Osteocyte (in vitro differentiated cells): ENCODE measurements around the gene SYNDIG1. TPM values are rescaled to one million over a fixed set of nuclear protein-coding genes. Genes with fewer than 3 reads are reported as not detected.

ENCODE experiments used
- DNase-seq: peaks from one replicate; pipeline ENCODE4 v3.0.0; 2021; ENCODE audit warnings: mixed read lengths; ENCODE audit not compliant: unreplicated experiment; ENCODE audit errors: extremely low spot score
- H3K27ac Mint-ChIP-seq: one replicate; pipeline ENCODE4 v1.8.0; 2021; ENCODE audit warnings: mild to moderate bottlenecking, mixed read lengths; ENCODE audit not compliant: unreplicated experiment
- H3K27me3 Mint-ChIP-seq: one replicate; pipeline ENCODE4 v1.8.0; 2021; ENCODE audit warnings: mixed read lengths; ENCODE audit not compliant: unreplicated experiment
- H3K36me3 Mint-ChIP-seq: one replicate; pipeline ENCODE4 v1.8.0; 2021; ENCODE audit warnings: mixed read lengths; ENCODE audit not compliant: unreplicated experiment
- H3K4me1 Mint-ChIP-seq: one replicate; pipeline ENCODE4 v1.8.0; 2021; ENCODE audit warnings: mixed read lengths; ENCODE audit not compliant: unreplicated experiment
- H3K4me3 Mint-ChIP-seq: one replicate; pipeline ENCODE4 v1.8.0; 2021; ENCODE audit warnings: mild to moderate bottlenecking, moderate library complexity, mixed read lengths; ENCODE audit not compliant: unreplicated experiment
- H3K9me3 Mint-ChIP-seq: one replicate; pipeline ENCODE4 v1.8.0; 2021; ENCODE audit warnings: mixed read lengths; ENCODE audit not compliant: unreplicated experiment
- total RNA-seq: library from RNA; stranded (reverse); gene quantifications from 2 replicates; pipeline ENCODE4 v1.2.1, GENCODE V29; 2021
- TF ChIP-seq, protein P1 (sequence below): fragments of 200-600 bp; sonication (generic); IDR thresholded peaks from 2 replicates; pipeline ENCODE4 v1.5.0; 2021; ENCODE audit warnings: antibody characterized with exemption, mild to moderate bottlenecking, moderate library complexity

The SYNDIG1 gene
- total RNA-seq, 1 donor from 2014 or later, result 0.40 TPM

DNA sequence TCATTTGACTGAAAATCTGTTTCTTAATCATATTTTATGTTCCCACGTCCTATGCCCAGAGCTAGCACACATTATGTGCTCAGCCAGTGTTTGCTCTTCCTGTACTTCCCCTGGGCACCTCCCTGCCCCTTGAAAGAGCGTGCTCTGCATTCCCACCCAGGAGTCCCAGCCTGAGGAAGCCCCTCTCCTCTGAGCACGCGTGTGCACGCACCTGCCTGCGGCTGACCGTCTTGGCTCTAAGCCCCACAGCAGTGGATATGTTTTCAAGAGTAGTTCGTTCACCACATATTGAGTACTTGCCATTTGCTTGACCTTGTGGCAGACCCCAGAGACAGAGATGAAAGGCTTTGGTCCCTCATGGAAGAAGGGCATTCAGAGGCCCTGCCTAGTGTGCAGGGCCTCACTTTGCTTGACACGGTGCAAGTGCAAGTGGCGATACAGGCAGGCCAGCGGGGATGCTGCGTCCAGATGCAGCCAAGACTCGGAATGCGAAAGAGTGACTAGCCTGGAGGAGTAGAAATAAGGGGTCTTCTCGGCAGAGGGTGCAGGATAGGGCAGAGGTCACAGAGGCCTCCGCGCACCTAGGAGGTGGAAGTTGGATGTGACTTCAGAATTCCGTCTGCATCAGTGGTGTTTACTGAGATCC, 14.1 kb downstream of the SYNDIG1 start:
- TF ChIP-seq, protein P1, sequence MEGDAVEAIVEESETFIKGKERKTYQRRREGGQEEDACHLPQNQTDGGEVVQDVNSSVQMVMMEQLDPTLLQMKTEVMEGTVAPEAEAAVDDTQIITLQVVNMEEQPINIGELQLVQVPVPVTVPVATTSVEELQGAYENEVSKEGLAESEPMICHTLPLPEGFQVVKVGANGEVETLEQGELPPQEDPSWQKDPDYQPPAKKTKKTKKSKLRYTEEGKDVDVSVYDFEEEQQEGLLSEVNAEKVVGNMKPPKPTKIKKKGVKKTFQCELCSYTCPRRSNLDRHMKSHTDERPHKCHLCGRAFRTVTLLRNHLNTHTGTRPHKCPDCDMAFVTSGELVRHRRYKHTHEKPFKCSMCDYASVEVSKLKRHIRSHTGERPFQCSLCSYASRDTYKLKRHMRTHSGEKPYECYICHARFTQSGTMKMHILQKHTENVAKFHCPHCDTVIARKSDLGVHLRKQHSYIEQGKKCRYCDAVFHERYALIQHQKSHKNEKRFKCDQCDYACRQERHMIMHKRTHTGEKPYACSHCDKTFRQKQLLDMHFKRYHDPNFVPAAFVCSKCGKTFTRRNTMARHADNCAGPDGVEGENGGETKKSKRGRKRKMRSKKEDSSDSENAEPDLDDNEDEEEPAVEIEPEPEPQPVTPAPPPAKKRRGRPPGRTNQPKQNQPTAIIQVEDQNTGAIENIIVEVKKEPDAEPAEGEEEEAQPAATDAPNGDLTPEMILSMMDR, result no peak
- Mint-ChIP-seq H3K4me1 (no peaks in the 10 kb centered on the region), H3K4me3 (no peak overlapping the region), H3K27me3 (peaks cover 6% of the 10 kb centered on the region), H3K9me3 (no peaks in the 10 kb centered on the region), H3K36me3 (no peaks in the 10 kb centered on the region), H3K27ac (no peak overlapping the region)
- no peak for DNase-seq

DNA sequence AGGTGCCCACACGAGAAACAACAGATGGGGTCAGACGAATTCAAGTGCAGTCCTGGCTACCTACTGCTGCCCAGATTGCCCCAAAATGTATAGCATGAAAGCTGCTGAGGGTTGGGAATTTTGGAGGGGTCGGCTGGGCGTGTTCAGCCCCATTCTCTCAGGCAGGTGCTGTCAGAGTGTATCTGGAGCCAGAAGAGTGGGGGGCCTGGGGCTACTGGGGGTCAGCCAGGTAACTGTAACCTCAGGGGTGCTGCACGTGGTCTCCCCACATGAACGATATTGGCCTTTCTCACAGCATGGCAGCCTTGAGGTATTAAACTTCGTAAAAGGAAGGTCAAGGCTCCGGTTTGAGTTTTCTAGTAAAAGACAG, 14.6 kb downstream of the SYNDIG1 start:
- TF ChIP-seq, protein P1, result no peak
- Mint-ChIP-seq H3K4me3 (no peak overlapping the region), H3K36me3 (no peaks in the 10 kb centered on the region), H3K27me3 (peaks cover 6% of the 10 kb centered on the region), H3K9me3 (no peaks in the 10 kb centered on the region), H3K4me1 (no peaks in the 10 kb centered on the region), H3K27ac (no peak overlapping the region)
- no peak for DNase-seq

DNA sequence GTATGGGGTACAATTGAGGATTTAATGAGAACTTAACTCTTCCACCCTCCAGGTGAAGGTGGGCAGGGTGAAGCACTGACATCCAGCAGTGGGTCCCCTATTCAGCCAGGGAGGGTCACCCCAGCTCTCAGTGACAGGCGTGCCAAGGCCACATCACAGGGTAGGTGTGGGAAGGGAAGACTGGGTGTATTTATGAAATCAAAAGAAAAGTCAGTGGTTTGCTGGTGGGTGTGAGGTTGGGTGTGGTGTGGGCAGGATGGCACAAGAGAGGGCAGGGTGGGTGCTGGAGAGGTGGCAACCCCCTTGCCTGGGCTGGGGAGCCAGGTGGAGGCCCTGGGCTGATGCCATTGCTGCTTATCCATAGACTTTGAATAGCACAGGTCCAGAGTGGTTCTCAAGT, 16.6 kb downstream of the SYNDIG1 start:
- no peaks in the 10 kb centered on the region for H3K9me3 Mint-ChIP-seq
- DNase-seq, result no peak
- H3K4me1 Mint-ChIP-seq, result no peaks in the 10 kb centered on the region
- no peak overlapping the region for H3K4me3 Mint-ChIP-seq
- TF ChIP-seq, protein P1, result no peak
- no peaks in the 10 kb centered on the region for H3K27me3 Mint-ChIP-seq
- no peak overlapping the region for H3K27ac Mint-ChIP-seq
- H3K36me3 Mint-ChIP-seq, result no peaks in the 10 kb centered on the region

DNA sequence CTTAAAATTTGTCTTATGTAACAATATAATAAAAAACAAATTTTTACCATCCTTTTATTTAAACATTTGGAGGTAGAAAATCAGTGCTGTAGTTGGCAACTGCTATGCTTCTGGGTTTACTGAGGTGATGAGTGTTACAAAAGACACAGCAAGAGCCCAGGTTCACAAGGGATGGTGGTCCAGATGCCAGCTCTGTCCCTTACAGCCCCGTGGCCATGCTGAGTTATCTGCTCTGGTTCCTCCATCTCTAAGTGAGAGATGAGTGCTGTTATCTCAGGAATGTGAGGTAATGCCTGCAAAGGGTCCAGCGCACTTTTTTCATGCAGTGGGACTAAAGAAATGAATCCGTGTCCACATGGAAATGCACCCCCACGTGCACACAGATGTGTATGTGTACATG, 17.8 kb downstream of the SYNDIG1 start:
- Mint-ChIP-seq H3K4me1 (no peaks in the 10 kb centered on the region), H3K27ac (no peak overlapping the region), H3K36me3 (no peaks in the 10 kb centered on the region), H3K9me3 (no peaks in the 10 kb centered on the region), H3K27me3 (no peaks in the 10 kb centered on the region), H3K4me3 (no peak overlapping the region)
- no peak for DNase-seq
- TF ChIP-seq, protein P1, result no peak

DNA sequence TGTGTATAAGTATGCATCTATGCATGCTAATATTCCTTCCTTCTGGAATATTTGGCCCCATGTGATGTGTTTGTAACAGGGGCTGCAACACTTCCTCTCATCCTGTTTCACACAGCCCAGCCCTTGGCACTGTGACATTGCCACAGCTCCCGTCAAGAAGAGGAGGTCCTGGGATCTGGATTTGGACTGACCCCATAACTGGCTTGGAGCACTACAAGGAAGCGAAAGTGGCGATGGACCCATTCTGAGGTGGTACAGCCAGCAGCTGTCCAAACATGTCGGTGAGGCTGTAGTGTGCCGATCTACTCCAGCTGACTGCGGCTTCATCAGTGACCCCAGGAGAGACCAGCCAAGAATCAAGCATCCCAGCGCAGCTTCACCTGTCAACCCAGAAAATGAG, 18.2 kb downstream of the SYNDIG1 start:
- TF ChIP-seq, protein P1, result no peak
- Mint-ChIP-seq H3K27me3 (no peaks in the 10 kb centered on the region), H3K9me3 (no peaks in the 10 kb centered on the region), H3K36me3 (no peaks in the 10 kb centered on the region), H3K4me1 (no peaks in the 10 kb centered on the region), H3K27ac (no peak overlapping the region), H3K4me3 (no peak overlapping the region)
- no peak for DNase-seq
